ENCODE results near the gene CUX1. TPM values are rescaled to one million over a fixed set of nuclear protein-coding genes. Genes with fewer than 3 reads are reported as not detected.

The CUX1 gene
- total and polyA plus RNA-seq, 2 of the 13 experiments (the other 11 are each of a cell fraction or from before 2014, with no cell fraction given) = 13.7 to 14.9 TPM

- Histone ChIP-seq H4K20me1 (ENCODE audit: insufficient read depth, low read length) (no peaks in the 10 kb centered on the region), H3K4me1 (ENCODE audit: insufficient read depth, low read length) (no peaks in the 10 kb centered on the region), H3K9me3 (ENCODE audit: low read length) (no peaks in the 10 kb centered on the region), H3K27ac (ENCODE audit: extremely low read length, insufficient read depth, low read length) (no peak overlapping the region), H3K79me2 (ENCODE audit: insufficient read depth, low read length) (no peaks in the 10 kb centered on the region), H3K4me2 (ENCODE audit: low read depth, low read length) (no peak overlapping the region), H3K27me3 (ENCODE audit: control insufficient read depth in 1 of 2, insufficient read depth in 2 of 2, low read length in 2 of 2) (no peaks in the 10 kb centered on the region), H3K4me3 (replicated peaks in 1 of 3; ENCODE audit: insufficient read depth in 1 of 3, low read depth in 2 of 3, low read length in 3 of 3) (no peak overlapping the region), H3K36me3 (replicated peaks in 1 of 2; ENCODE audit: control insufficient read depth in 1 of 2, insufficient read depth in 2 of 2, low read length in 2 of 2) (peaks cover 16 to 81% of the 10 kb centered on the region in 2 experiments), H2AFZ (ENCODE audit: low read length) (no peak overlapping the region), H3K9ac (ENCODE audit: insufficient read depth, low read depth, low read length) (no peak overlapping the region)
- ChIA-PET POLR2A (no interaction called here), CTCF (ENCODE audit: low intra/inter-chr PET ratio, low total read pairs) (no interaction called here)
- intact Hi-C loops (cut with micrococcal nuclease; ENCODE audit: unreplicated experiment) (no loop called here), in situ Hi-C loops (cut with HindIII; ENCODE audit: extremely low pct_ligation_motif_present, low pct_unique_long_range_greater_than_20kb) (no loop called here)
- DNase-seq (ENCODE audit: low spot score) (no peak), ATAC-seq (no peak), FAIRE-seq (no peak)
- no TSS peak for BruUV-seq (replicated peaks)
- 96% methylated on average over 15 of the region's 17 CpGs for WGBS (ENCODE audit: low lambda C conversion rate)
- no peak for TF ChIP-seq ZNF512 (CRISPR knock-in tag; IDR thresholded peaks at IDR 0.05)
- TF ChIP-seq ZNF318 (CRISPR knock-in tag; IDR thresholded peaks at IDR 0.05) = no peak
- no peak for TF ChIP-seq YEATS2 (CRISPR knock-in tag; IDR thresholded peaks at IDR 0.05; ENCODE audit: borderline replicate concordance)
- no peak for TF ChIP-seq DNMT1 (CRISPR knock-in tag; IDR thresholded peaks at IDR 0.05)
- no peak for TF ChIP-seq GZF1 (CRISPR knock-in tag; IDR thresholded peaks at IDR 0.05)
- no peak for TF ChIP-seq ZNF142 (CRISPR knock-in tag; IDR thresholded peaks at IDR 0.05)
- TF ChIP-seq ZNF563 (CRISPR knock-in tag; IDR thresholded peaks at IDR 0.05) = no peak
- TF ChIP-seq KDM6A (CRISPR knock-in tag; IDR thresholded peaks at IDR 0.05; ENCODE audit: low read depth) = no peak
- no peak for TF ChIP-seq ZBTB8A (CRISPR knock-in tag; IDR thresholded peaks at IDR 0.05; ENCODE audit: borderline replicate concordance, low read depth)
Measured at GRCh38 chr7:102197161-102197560, 379.7 kb downstream of the CUX1 start.
